Activated CD4-positive, CD25-positive, alpha-beta regulatory T cell treated with anti-CD3 and anti-CD28 coated beads, Interleukin-2, amount 50 U/mL, for 72 hours (primary cell): Measurements from ENCODE around the gene KIAA0513.

Experiments
- DNase-seq: peaks from one replicate; pipeline ENCODE4 v3.0.0; 2021

KIAA0513 gene

GRCh38 chr16:85077039-85077438 lies 49.4 kb downstream of the KIAA0513 start:
- DNase-seq: no peak

- no peak for DNase-seq
Observed at GRCh38 chr16:85077576-85078125, 50.1 kb downstream of the KIAA0513 start.

GRCh38 chr16:85078226-85078625 lies 50.6 kb downstream of the KIAA0513 start:
- DNase-seq: no peak

- no peak for DNase-seq
Observed at GRCh38 chr16:85078952-85079351, 51.4 kb downstream of the KIAA0513 start.

GRCh38 chr16:85079785-85080570 lies 52.4 kb downstream of the KIAA0513 start:
- no peak for DNase-seq

- no peak for DNase-seq
Observed at GRCh38 chr16:85081038-85081437, 53.4 kb downstream of the KIAA0513 start.

GRCh38 chr16:85081765-85082164 lies 54.2 kb downstream of the KIAA0513 start:
- no peak for DNase-seq

- DNase-seq: no peak
Observed at GRCh38 chr16:85082173-85083050, 54.8 kb downstream of the KIAA0513 start.

- DNase-seq: no peak
Observed at GRCh38 chr16:85083051-85083639, 55.5 kb downstream of the KIAA0513 start.

- DNase-seq: no peak
Observed at GRCh38 chr16:85084841-85085510, 57.4 kb downstream of the KIAA0513 start.

GRCh38 chr16:85085721-85086120 lies 58.1 kb downstream of the KIAA0513 start:
- DNase-seq: no peak

- peak; percentile 65 for DNase-seq
Observed at GRCh38 chr16:85086347-85087291, 59.0 kb downstream of the KIAA0513 start.

- no peak for DNase-seq
Observed at GRCh38 chr16:85087899-85088569, 60.4 kb downstream of the KIAA0513 start.

- no peak for DNase-seq
Observed at GRCh38 chr16:85088570-85089199, 61.1 kb downstream of the KIAA0513 start.

GRCh38 chr16:85089525-85089924 lies 61.9 kb downstream of the KIAA0513 start:
- DNase-seq: no peak

- DNase-seq: no peak
Observed at GRCh38 chr16:85090181-85090580, 62.6 kb downstream of the KIAA0513 start.

- DNase-seq: no peak
Observed at GRCh38 chr16:85090873-85091521, 63.4 kb downstream of the KIAA0513 start.

- no peak for DNase-seq
Observed at GRCh38 chr16:85091522-85091910, 63.9 kb downstream of the KIAA0513 start.

- DNase-seq: no peak
Observed at GRCh38 chr16:85092309-85092708, 64.7 kb downstream of the KIAA0513 start.

GRCh38 chr16:85092851-85093250 lies 65.3 kb downstream of the KIAA0513 start:
- DNase-seq: no peak
